Measurements from ENCODE around the gene ZNF680. TPM values are rescaled to one million over a fixed set of nuclear protein-coding genes. Genes with fewer than 3 reads are reported as not detected.
"Not testable (repeated sequence)": the region's sequence is repeated elsewhere in the genome, so short reads cannot be mapped to it uniquely, and the experiment has no call there.

The ZNF680 gene
- total RNA-seq, 1 donor from 2014 or later = not detected

DNA sequence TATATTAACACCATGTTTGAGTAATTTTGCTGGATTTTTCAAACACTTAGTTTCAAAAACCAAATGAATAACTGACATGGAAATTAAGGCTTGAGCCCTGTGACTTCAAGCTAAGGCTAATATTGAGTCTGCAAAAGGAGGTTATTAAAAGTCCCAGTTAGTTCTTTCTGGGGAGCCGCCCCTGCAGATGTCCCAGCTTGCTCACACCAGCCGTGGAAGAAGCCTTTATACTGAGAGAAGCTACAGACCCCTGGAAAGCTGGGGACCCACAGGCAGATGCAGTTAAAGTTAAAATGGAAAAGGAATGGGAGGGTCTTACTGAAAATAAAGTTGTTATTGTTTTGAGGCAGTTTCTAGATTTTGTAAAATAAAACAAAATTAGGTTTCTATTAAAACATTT, 18.5 kb upstream of the ZNF680 start:
- Histone ChIP-seq H3K4me3 (no peak overlapping the region), H3K36me3 (no peaks in the 10 kb centered on the region), H4K20me1 (ENCODE audit: low read depth) (no peaks in the 10 kb centered on the region), H3F3A (ENCODE audit: low read depth) (no peaks in the 10 kb centered on the region), H3K79me2 (ENCODE audit: low read depth) (no peaks in the 10 kb centered on the region), H3K27me3 (no peaks in the 10 kb centered on the region), H2AFZ (replicated peaks) (no peak overlapping the region), H3K27ac (no peak overlapping the region), H3K9me3 (ENCODE audit: low read depth) (peaks cover 21% of the 10 kb centered on the region), H3K9ac (no peak overlapping the region), H3K4me2 (no peak overlapping the region), H3K4me1 (no peaks in the 10 kb centered on the region)
- DNase-seq (ENCODE audit: low spot score) = no peak
- H3K27me3 Mint-ChIP-seq (ENCODE audit: insufficient read depth, low read depth) = no peaks in the 10 kb centered on the region
- no peak overlapping the region for H3K27ac Mint-ChIP-seq
- no peak for TF ChIP-seq EZH2 (IDR thresholded peaks at IDR 0.05)
- no peak for TF ChIP-seq EZH2phosphoT487 (IDR thresholded peaks at IDR 0.05)
- no peak for TF ChIP-seq CTCF (IDR thresholded peaks at IDR 0.05)
- H3K4me3 Mint-ChIP-seq = no peak overlapping the region
- H3K9me3 Mint-ChIP-seq = peaks cover 57% of the 10 kb centered on the region
- no peaks in the 10 kb centered on the region for H3K36me3 Mint-ChIP-seq
- H3K4me1 Mint-ChIP-seq = no peaks in the 10 kb centered on the region

- no peak overlapping the region for H3K27ac Mint-ChIP-seq
- no peak overlapping the region for H3K27ac ChIP-seq
- H3K79me2 ChIP-seq (ENCODE audit: low read depth) = no peaks in the 10 kb centered on the region
- peaks cover 35% of the 10 kb centered on the region for H3K9me3 Mint-ChIP-seq
- H3K36me3 Mint-ChIP-seq = no peaks in the 10 kb centered on the region
- H3K27me3 Mint-ChIP-seq (ENCODE audit: insufficient read depth, low read depth) = peaks cover 2% of the 10 kb centered on the region
- no peaks in the 10 kb centered on the region for H3F3A ChIP-seq (ENCODE audit: low read depth)
- H3K4me1 Mint-ChIP-seq = no peaks in the 10 kb centered on the region
- H3K4me2 ChIP-seq = no peak overlapping the region
- H3K4me1 ChIP-seq = no peaks in the 10 kb centered on the region
- H3K9ac ChIP-seq = no peak overlapping the region
- peaks cover 17% of the 10 kb centered on the region for H3K9me3 ChIP-seq (ENCODE audit: low read depth)
- no peak for DNase-seq (ENCODE audit: low spot score)
- H3K4me3 ChIP-seq = no peak overlapping the region
- H3K27me3 ChIP-seq = no peaks in the 10 kb centered on the region
- no peak overlapping the region for H2AFZ ChIP-seq (replicated peaks)
- TF ChIP-seq EZH2phosphoT487 (IDR thresholded peaks at IDR 0.05) (no peak), CTCF (IDR thresholded peaks at IDR 0.05) (no peak), EZH2 (IDR thresholded peaks at IDR 0.05) (no peak)
- H3K36me3 ChIP-seq = no peaks in the 10 kb centered on the region
- H3K4me3 Mint-ChIP-seq = no peak overlapping the region
- no peaks in the 10 kb centered on the region for H4K20me1 ChIP-seq (ENCODE audit: low read depth)
Measured at GRCh38 chr7:64574540-64575099, 11.7 kb upstream of the ZNF680 start.

DNA sequence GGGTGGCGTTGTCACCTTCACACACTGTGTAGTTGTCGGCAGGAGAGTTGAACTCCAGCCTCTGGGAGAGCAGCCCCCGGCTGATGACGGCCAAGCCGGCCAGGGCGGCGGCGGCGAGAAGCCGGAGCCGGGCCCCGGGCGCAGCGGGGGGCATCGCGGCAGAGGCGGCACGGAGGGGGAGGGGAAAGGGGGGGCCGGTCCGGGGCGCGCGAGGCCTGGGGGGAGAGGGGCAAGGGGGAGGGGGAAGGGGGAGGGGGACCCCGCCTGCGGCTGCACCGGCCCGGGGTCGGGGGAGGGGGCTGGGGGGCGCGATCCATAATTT, 7.4 kb upstream of the ZNF680 start:
- not testable (repeated sequence) for H3K36me3 ChIP-seq; H3K4me3 Mint-ChIP-seq; H3K27ac Mint-ChIP-seq; H4K20me1 ChIP-seq (ENCODE audit: low read depth); H3K36me3 Mint-ChIP-seq; H3K4me1 Mint-ChIP-seq; H3K27me3 ChIP-seq; H2AFZ ChIP-seq (replicated peaks); DNase-seq (ENCODE audit: low spot score); H3K4me3 ChIP-seq; H3K4me1 ChIP-seq; H3K27ac ChIP-seq; H3F3A ChIP-seq (ENCODE audit: low read depth); H3K79me2 ChIP-seq (ENCODE audit: low read depth); H3K4me2 ChIP-seq; H3K27me3 Mint-ChIP-seq (ENCODE audit: insufficient read depth, low read depth); H3K9ac ChIP-seq
- H3K9me3 ChIP-seq (ENCODE audit: low read depth) = peaks cover 12% of the 10 kb centered on the region
- H3K9me3 Mint-ChIP-seq = peaks cover 28% of the 10 kb centered on the region

DNA sequence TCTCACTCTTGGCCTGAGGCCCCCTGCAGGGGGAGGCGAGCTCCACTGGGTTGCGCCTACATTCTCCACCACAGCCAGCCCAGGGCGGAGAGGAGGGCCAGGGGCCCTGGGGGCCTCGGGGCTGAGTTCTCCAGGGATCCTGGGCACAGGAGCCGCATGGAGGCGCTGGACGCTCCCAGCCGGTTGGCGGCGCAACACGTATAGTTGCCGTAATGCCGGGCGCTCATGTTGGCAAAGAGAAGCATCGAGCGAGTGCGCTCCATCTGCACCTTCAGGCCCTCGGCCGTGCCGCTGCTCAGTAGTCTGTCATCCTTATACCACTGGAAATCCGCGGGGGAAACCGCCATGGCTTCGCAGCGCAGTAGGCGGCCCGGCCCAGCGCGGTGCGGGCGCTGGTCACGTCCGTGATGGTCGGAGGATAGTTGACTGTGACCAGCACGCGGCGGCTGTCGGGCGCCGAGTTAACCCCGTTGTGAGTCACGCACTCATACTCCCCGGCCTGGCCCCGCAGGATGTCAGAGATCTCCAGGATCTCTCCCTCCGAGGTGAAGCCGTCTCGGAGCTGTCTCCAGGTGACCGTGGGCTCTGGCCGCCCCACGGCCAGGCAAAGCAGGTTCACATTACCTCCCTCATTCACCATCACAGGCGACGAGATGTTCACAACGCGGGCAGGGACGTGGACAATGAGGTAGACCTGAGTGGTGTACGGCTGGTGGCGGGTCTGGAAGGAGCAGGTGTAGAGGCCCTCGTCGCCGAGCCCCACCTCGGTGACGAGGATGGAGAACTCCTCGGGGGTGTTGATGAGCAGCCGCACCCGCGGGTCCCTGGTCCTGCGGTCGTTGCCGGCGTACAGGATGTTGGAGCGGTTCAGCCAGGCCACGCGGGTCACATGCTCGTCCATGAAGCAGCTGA, 6.8 kb upstream of the ZNF680 start:
- not testable (repeated sequence) for H3K36me3 ChIP-seq; H3K4me3 ChIP-seq; H2AFZ ChIP-seq (replicated peaks)

More for the DNA sequence above, 6.8 kb upstream of the ZNF680 start:
- H3K4me3 Mint-ChIP-seq; H3K27ac ChIP-seq; H3K9ac ChIP-seq; H4K20me1 ChIP-seq (ENCODE audit: low read depth); H3K4me1 ChIP-seq; H3K79me2 ChIP-seq (ENCODE audit: low read depth); H3K27ac Mint-ChIP-seq; H3K36me3 Mint-ChIP-seq; H3K27me3 Mint-ChIP-seq (ENCODE audit: insufficient read depth, low read depth); DNase-seq (ENCODE audit: low spot score); H3K4me2 ChIP-seq; H3F3A ChIP-seq (ENCODE audit: low read depth); H3K27me3 ChIP-seq; H3K4me1 Mint-ChIP-seq: not testable (repeated sequence)
- peaks cover 14% of the 10 kb centered on the region for H3K9me3 ChIP-seq (ENCODE audit: low read depth)
- peaks cover 29% of the 10 kb centered on the region for H3K9me3 Mint-ChIP-seq

Measured in neural progenitor cell (in vitro differentiated cells).